Testis (tissue), 3 donors: ENCODE results near the gene CDK14. TPM values are rescaled to one million over a fixed set of nuclear protein-coding genes. Genes with fewer than 3 reads are reported as not detected.

ENCODE experiments used
- DNase-seq: peaks from one replicate; pipeline ENCODE4 v3.0.0-alpha.2; 2019
- H3K27ac ChIP-seq, 2 donors: fragments of 200-600 bp; sonication (generic); one replicate each; pipeline ENCODE4 v1.5.1; 2019
- H3K27me3 ChIP-seq: fragments of 200-600 bp; sonication (generic); one replicate; pipeline ENCODE4 v1.5.1; 2019
- H3K36me3 ChIP-seq: fragments of 200-600 bp; sonication (generic); one replicate; pipeline ENCODE4 v1.5.1; 2017; ENCODE audit warnings: low read depth; ENCODE audit errors: missing control alignments
- H3K4me1 ChIP-seq: fragments of 200-600 bp; sonication (generic); one replicate; pipeline ENCODE4 v1.5.1; 2019
- H3K4me3 ChIP-seq, 2 donors: fragments of 200-600 bp; sonication (generic); one replicate each; pipeline ENCODE4 v1.5.1; 2017 to 2019
- H3K9me3 ChIP-seq: fragments of 200-600 bp; sonication (generic); one replicate; pipeline ENCODE4 v1.5.1; 2017
- CTCF ChIP-seq, 3 experiments: fragments of 450-650 bp in 2 of 3; fragments of 200-600 bp in 1 of 3; sonication (generic) in 1 of 3; IDR thresholded peaks; one replicate each; pipeline ENCODE4 v1.5.1; 2016 to 2019; ENCODE audit warnings: antibody characterized with exemption in 3 of 3, mild to moderate bottlenecking in 2 of 3, moderate library complexity in 1 of 3
- POLR2A ChIP-seq: fragments of 450-650 bp; IDR thresholded peaks from one replicate; pipeline ENCODE4 v1.6.1; 2017; ENCODE audit warnings: antibody characterized with exemption, mild to moderate bottlenecking, moderate library complexity
- WGBS, 2 donors: methylation state at CpG; one replicate each; pipeline ENCODE4 v1.1.5; 2018; 5-methylcytosine and 5-hydroxymethylcytosine counted together
- intact Hi-C: fragments of 100-400 bp; cut with DNase I; formaldehyde crosslinking; loops from one replicate; pipeline ENCODE4 v1.15.1; 2023; ENCODE audit warnings: low total_unique reads
- polyA plus RNA-seq: library from polyadenylated mRNA; stranded (reverse); fragments of 350-450 nt; fragmentation: Illumina TruSeq; extraction: RNeasy Lipid Tissue Mini Kit (QIAGEN cat#74804); gene quantifications from one replicate; pipeline ENCODE4 v1.2.3, GENCODE V29; 2014; ENCODE audit warnings: low read depth, low replicate concordance; ENCODE audit not compliant: insufficient read depth
- total RNA-seq, 2 donors: library from RNA; depleted of rRNA; stranded (reverse); fragments of >200 nt; gene quantifications; one replicate each; pipeline ENCODE4 v1.2.3, GENCODE V29; 2016

The CDK14 gene
- total and polyA plus RNA-seq, 3 donors from 2014 or later = 18.9 to 22.7 (median 19.5) TPM

- WGBS, 2 donors = 77 to 82% methylated on average over 2 of the region's 2 CpGs
- H3K4me1 ChIP-seq = no peaks in the 10 kb centered on the region
- no peaks in the 10 kb centered on the region for H3K9me3 ChIP-seq
- H3K27ac ChIP-seq = no peak overlapping the region
- H3K36me3 ChIP-seq = no peaks in the 10 kb centered on the region
- no peak for DNase-seq
- intact Hi-C loops = no loop called here
- no peak for TF ChIP-seq CTCF (IDR thresholded peaks at IDR 0.05)
- TF ChIP-seq POLR2A = no peak
- no peaks in the 10 kb centered on the region for H3K27me3 ChIP-seq
- no peak overlapping the region for H3K4me3 ChIP-seq
Observed at GRCh38 chr7:90995996-90996395, 399.9 kb downstream of the CDK14 start.

- no peak for DNase-seq
- intact Hi-C loops = no loop called here
- Histone ChIP-seq H3K9me3 (no peaks in the 10 kb centered on the region), H3K36me3 (no peaks in the 10 kb centered on the region), H3K4me3 (no peak overlapping the region), H3K27me3 (no peaks in the 10 kb centered on the region), H3K4me1 (no peaks in the 10 kb centered on the region), H3K27ac (no peak overlapping the region)
- WGBS, 2 donors = 74 to 83% methylated on average over 5 of the region's 5 CpGs
- TF ChIP-seq POLR2A = no peak
- no peak for TF ChIP-seq CTCF (IDR thresholded peaks at IDR 0.05)
Observed at GRCh38 chr7:90999989-91000979, 404.2 kb downstream of the CDK14 start.

GRCh38 chr7:91005024-91005423 is 408.9 kb downstream of the CDK14 start:
- intact Hi-C loops = no loop called here
- Histone ChIP-seq H3K27ac (no peak overlapping the region), H3K36me3 (no peaks in the 10 kb centered on the region), H3K4me1 (no peaks in the 10 kb centered on the region), H3K9me3 (no peaks in the 10 kb centered on the region), H3K4me3 (no peak overlapping the region), H3K27me3 (no peaks in the 10 kb centered on the region)
- TF ChIP-seq CTCF (IDR thresholded peaks at IDR 0.05) (no peak), POLR2A (no peak)
- no peak for DNase-seq
- 89 to 90% methylated on average over 3 to 4 of the region's 4 CpGs for WGBS, 2 donors

GRCh38 chr7:91005841-91006240 is 409.7 kb downstream of the CDK14 start:
- no peaks in the 10 kb centered on the region for H3K27me3 ChIP-seq
- H3K36me3 ChIP-seq = no peaks in the 10 kb centered on the region
- H3K4me3 ChIP-seq = no peak overlapping the region
- no peaks in the 10 kb centered on the region for H3K4me1 ChIP-seq
- H3K27ac ChIP-seq = no peak overlapping the region
- H3K9me3 ChIP-seq = no peaks in the 10 kb centered on the region
- 84 to 87% methylated on average over 9 of the region's 9 CpGs for WGBS, 2 donors
- TF ChIP-seq CTCF (IDR thresholded peaks at IDR 0.05) = no peak
- no peak for DNase-seq
- intact Hi-C loops = no loop called here

- no peak overlapping the region for H3K27ac ChIP-seq
- no peak for TF ChIP-seq POLR2A
- TF ChIP-seq CTCF (IDR thresholded peaks at IDR 0.05) = no peak
- WGBS, 2 donors = 50 to 56% methylated on average over 1 of the region's 1 CpG
- H3K9me3 ChIP-seq = no peaks in the 10 kb centered on the region
- no peaks in the 10 kb centered on the region for H3K27me3 ChIP-seq
- no peak overlapping the region for H3K4me3 ChIP-seq
- no peaks in the 10 kb centered on the region for H3K4me1 ChIP-seq
- intact Hi-C loops = no loop called here
- DNase-seq = no peak
- H3K36me3 ChIP-seq = no peaks in the 10 kb centered on the region
Observed at GRCh38 chr7:91007371-91007770, 411.2 kb downstream of the CDK14 start.
